ENCODE results near the gene DLST.

The DLST gene

DNA sequence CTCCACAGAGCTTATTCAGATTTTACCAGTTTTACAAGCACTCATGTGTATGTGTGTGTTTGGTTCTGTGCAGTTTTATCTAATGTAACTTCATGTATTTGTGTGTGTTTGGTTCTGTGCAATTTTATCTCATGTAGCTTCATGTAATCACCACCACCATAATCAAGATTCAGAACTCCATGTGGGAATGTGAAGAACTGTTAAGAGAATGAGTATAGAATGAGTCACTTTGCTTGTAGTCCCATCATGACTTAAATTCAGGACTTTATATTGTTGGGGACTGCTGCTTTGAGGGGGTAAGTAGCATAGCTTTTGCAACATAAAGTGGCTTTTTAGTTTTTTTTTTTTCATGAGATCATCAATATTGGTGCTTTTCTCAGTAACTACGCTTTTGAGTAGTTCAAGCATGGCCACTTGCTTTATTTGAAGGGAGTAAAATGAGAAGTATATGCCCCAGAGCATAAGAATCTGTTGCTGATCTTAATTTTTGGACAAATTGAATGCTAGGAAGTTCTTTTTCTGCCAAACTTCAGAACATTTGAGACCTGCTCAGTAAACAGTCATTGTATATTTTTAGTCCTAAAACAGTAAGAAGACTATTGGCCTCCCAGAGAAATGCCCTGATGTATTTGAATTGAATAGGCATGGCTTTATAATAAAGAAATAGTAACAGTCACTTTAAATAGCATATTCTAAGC, 34.6 kb upstream of the DLST start:
- Histone ChIP-seq H3K27ac (no peak overlapping the region), H3K4me1 (ENCODE audit: control insufficient read depth in 1 of 2, insufficient read depth in 1 of 2, low read depth in 1 of 2, low read length in 1 of 2) (peaks cover 4 to 14% of the 10 kb centered on the region in 2 experiments), H3K27me3 (peaks cover 2% of the 10 kb centered on the region), H3K9me3 (no peaks in the 10 kb centered on the region), H3K4me3 (ENCODE audit: low read depth in 1 of 2, low read length in 1 of 2) (no peak overlapping the region), H3K36me3 (no peaks in the 10 kb centered on the region)
- no peak for TF ChIP-seq CTCF (IDR thresholded peaks at IDR 0.05)

- Histone ChIP-seq H3K9me3 (no peaks in the 10 kb centered on the region), H3K36me3 (no peaks in the 10 kb centered on the region), H3K27ac (no peak overlapping the region), H3K4me1 (ENCODE audit: control insufficient read depth in 1 of 2, insufficient read depth in 1 of 2, low read depth in 1 of 2, low read length in 1 of 2) (peaks cover 0 to 6% of the 10 kb centered on the region in 2 experiments), H3K4me3 (ENCODE audit: low read depth in 1 of 2, low read length in 1 of 2) (no peak overlapping the region), H3K27me3 (peaks cover 18% of the 10 kb centered on the region)
- no peak for TF ChIP-seq CTCF (IDR thresholded peaks at IDR 0.05)
Measured at GRCh38 chr14:74848768-74849167, 32.9 kb upstream of the DLST start.

DNA sequence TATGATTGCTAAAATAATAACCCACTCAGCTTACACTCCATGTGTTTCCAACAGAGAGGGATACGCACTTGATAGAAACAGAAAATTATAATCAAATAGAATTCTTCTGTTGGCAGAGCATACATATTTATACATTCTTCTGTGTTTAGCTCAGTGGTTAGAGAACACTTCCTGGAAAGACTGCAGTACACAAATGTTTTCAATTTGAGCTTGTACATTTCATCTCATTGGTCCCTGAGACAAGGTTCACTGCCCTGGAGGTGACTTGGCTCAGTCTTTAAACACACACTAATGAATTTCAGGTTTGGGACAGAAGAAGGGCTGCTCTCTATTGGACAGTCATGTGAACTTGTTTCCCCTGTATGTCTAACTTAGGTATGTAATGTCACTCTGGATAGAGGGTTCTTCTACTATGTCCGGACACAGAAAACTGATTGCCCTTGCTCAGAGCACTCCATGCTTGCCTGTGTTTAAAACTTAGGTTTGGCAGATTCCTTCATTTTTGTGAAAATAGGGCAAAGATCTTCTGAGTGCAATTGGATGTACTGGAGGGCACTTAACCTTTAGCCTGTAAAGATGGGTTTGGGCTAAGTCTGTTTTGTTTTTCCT, 28.7 kb upstream of the DLST start:
- Histone ChIP-seq H3K27ac (no peak overlapping the region), H3K4me1 (ENCODE audit: control insufficient read depth in 1 of 2, insufficient read depth in 1 of 2, low read depth in 1 of 2, low read length in 1 of 2) (peaks cover 10 to 17% of the 10 kb centered on the region in 2 experiments)
- no peak for TF ChIP-seq CTCF (IDR thresholded peaks at IDR 0.05)

DNA sequence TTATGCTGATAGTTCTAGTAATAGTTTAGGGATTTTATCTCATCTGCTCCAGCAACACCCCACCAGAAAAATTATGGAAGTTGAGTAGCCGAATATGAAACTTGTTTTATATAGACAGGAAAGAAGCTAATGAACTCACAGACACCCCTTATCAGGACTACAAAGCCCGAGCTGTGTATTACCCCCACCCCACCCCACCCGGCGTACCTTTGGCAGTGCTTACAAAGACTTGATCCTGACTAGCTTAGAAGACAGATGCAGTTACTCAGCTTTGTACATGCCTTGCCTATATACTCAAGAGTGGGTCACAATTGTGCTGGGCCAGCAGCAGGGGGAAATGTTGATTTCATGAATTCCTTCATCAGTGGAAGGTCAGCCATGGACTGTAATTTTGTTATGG, 28.1 kb upstream of the DLST start:
- H3K4me1 ChIP-seq (ENCODE audit: control insufficient read depth in 1 of 2, insufficient read depth in 1 of 2, low read depth in 1 of 2, low read length in 1 of 2), result peaks cover 10 to 14% of the 10 kb centered on the region in 2 experiments
- H3K4me3 ChIP-seq (ENCODE audit: low read depth in 1 of 2, low read length in 1 of 2), result no peak overlapping the region
- peaks cover 38% of the 10 kb centered on the region for H3K27me3 ChIP-seq
- no peak for TF ChIP-seq CTCF (IDR thresholded peaks at IDR 0.05)
- H3K27ac ChIP-seq, result no peak overlapping the region
- no peaks in the 10 kb centered on the region for H3K9me3 ChIP-seq
- no peaks in the 10 kb centered on the region for H3K36me3 ChIP-seq

More for the DNA sequence above, 28.7 kb upstream of the DLST start:
- Histone ChIP-seq H3K4me3 (ENCODE audit: low read depth in 1 of 2, low read length in 1 of 2) (no peak overlapping the region), H3K9me3 (no peaks in the 10 kb centered on the region), H3K27me3 (peaks cover 38% of the 10 kb centered on the region), H3K36me3 (no peaks in the 10 kb centered on the region)

DNA sequence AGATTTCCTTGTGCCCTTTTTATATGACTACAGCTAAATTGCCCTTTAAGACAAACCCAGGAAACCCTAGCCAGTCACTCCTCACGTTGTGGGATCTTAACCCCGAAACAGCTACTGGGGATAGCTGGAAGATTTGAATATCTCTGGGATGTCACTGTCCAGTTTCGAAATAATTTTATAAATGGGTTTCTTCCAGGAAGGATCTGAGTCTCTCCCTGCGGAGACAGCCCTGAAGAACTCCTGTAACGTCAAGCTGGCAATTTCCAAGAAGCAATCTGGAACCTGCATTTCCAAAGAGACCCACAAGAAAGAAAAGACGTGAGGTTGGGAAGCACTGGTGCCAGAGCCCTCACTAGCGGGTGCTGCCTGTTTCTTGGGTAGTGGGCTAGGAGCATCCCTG, 26.7 kb upstream of the DLST start:
- H3K27ac ChIP-seq, result no peak overlapping the region
- no peaks in the 10 kb centered on the region for H3K36me3 ChIP-seq
- no peak for TF ChIP-seq CTCF (IDR thresholded peaks at IDR 0.05)
- peaks cover 10 to 14% of the 10 kb centered on the region in 2 experiments for H3K4me1 ChIP-seq (ENCODE audit: control insufficient read depth in 1 of 2, insufficient read depth in 1 of 2, low read depth in 1 of 2, low read length in 1 of 2)
- no peak overlapping the region for H3K4me3 ChIP-seq (ENCODE audit: low read depth in 1 of 2, low read length in 1 of 2)
- H3K9me3 ChIP-seq, result no peaks in the 10 kb centered on the region
- peaks cover 38% of the 10 kb centered on the region for H3K27me3 ChIP-seq

Measured in neutrophil (primary cell).